Effector CD8-positive, alpha-beta T cell (primary cell): ENCODE measurements around the gene CHD8.

Source experiments
- DNase-seq: peaks from one replicate; lab custom pipeline; 2025; lab: John Stamatoyannopoulos, UW

Gene CHD8

GRCh38 chr14:21437063-21437901 is 18.6 kb downstream of the CHD8 start:
- peak; percentile 99 for DNase-seq

- no peak for DNase-seq
Measured at GRCh38 chr14:21436567-21437062, 19.3 kb downstream of the CHD8 start.

GRCh38 chr14:21431126-21431525 is 24.8 kb downstream of the CHD8 start:
- DNase-seq = no peak

- DNase-seq = no peak
Measured at GRCh38 chr14:21428930-21429329, 27.0 kb downstream of the CHD8 start.

GRCh38 chr14:21426692-21427091 is 29.2 kb downstream of the CHD8 start:
- DNase-seq = no peak

- no peak for DNase-seq
Measured at GRCh38 chr14:21419528-21419927, 36.4 kb downstream of the CHD8 start.

- no peak for DNase-seq
Measured at GRCh38 chr14:21415329-21415728, 40.6 kb downstream of the CHD8 start.

GRCh38 chr14:21414137-21414631 is 41.7 kb downstream of the CHD8 start:
- no peak for DNase-seq

GRCh38 chr14:21408147-21408546 is 47.8 kb downstream of the CHD8 start:
- DNase-seq = no peak

GRCh38 chr14:21406213-21406612 is 49.7 kb downstream of the CHD8 start:
- no peak for DNase-seq

GRCh38 chr14:21405097-21405496 is 50.8 kb downstream of the CHD8 start:
- DNase-seq = no peak

- no peak for DNase-seq
Measured at GRCh38 chr14:21399311-21399870, 56.5 kb downstream of the CHD8 start.

- no peak for DNase-seq
Measured at GRCh38 chr14:21398901-21399300, 57.0 kb downstream of the CHD8 start.

GRCh38 chr14:21395450-21395849 is 60.5 kb downstream of the CHD8 start:
- no peak for DNase-seq

- no peak for DNase-seq
Measured at GRCh38 chr14:21385188-21385904, 70.6 kb downstream of the CHD8 start.

GRCh38 chr14:21384494-21384851 is 71.5 kb downstream of the CHD8 start:
- DNase-seq = no peak

- peak; percentile 85 for DNase-seq
Measured at GRCh38 chr14:21383848-21384493, 72.0 kb downstream of the CHD8 start, which contains the start of gene SUPT16H. SUPT16H (minus strand) TSS chr14:21384019; CDS start chr14:21383927, 92 bp downstream.

- DNase-seq = peak; percentile 12
Measured at GRCh38 chr14:21382886-21383847, 72.8 kb downstream of the CHD8 start.

GRCh38 chr14:21382095-21382494 is 73.8 kb downstream of the CHD8 start:
- no peak for DNase-seq

- DNase-seq = no peak
Measured at GRCh38 chr14:21379338-21379737, 76.6 kb downstream of the CHD8 start.

- no peak for DNase-seq
Measured at GRCh38 chr14:21373980-21374379, 81.9 kb downstream of the CHD8 start.
